A673 (cell line): ENCODE results near the gene COL9A3. TPM values are rescaled to one million over a fixed set of nuclear protein-coding genes. Genes with fewer than 3 reads are reported as not detected.

ENCODE experiments used
- BruUV-seq: library from RNA; stranded (reverse); fragments of 400-500 nt; replicated peaks from 2 replicates; lab custom pipeline; 2021; lab: Mats Ljungman, UMichigan
- CTCF ChIA-PET: fragments of 300-600 bp; sonication (Branson Sonifier 250); formaldehyde crosslinking; loops from one replicate; lab custom pipeline; 2022; ENCODE audit warnings: antibody characterized with exemption; lab: Charles Lee
- POLR2A ChIA-PET: fragments of 300-600 bp; sonication (Branson Sonifier 250); formaldehyde crosslinking; loops from one replicate; lab custom pipeline; 2022; ENCODE audit warnings: antibody characterized with exemption; ENCODE audit not compliant: low non-redundant PET; lab: Charles Lee
- DNase-seq: peaks from one replicate; pipeline ENCODE4 v3.0.0-alpha.2; 2015; ENCODE audit warnings: low spot score
- H3K27ac ChIP-seq: fragments of 200-600 bp; sonication (generic); 2 replicates; pipeline ENCODE4 v1.5.1; 2016; ENCODE audit warnings: mixed run types, low read depth, mild to moderate bottlenecking, mixed read lengths, antibody characterized with exemption, low read length; ENCODE audit not compliant: poor library complexity, severe bottlenecking
- H3K27me3 ChIP-seq: fragments of 200-600 bp; sonication (generic); replicated peaks from 2 replicates; pipeline ENCODE4 v1.6.1; 2017; ENCODE audit warnings: mixed run types, low read depth, mild to moderate bottlenecking, mixed read lengths, antibody characterized with exemption, low read length; ENCODE audit not compliant: insufficient read depth, poor library complexity
- H3K36me3 ChIP-seq: fragments of 200-600 bp; sonication (generic); 2 replicates; pipeline ENCODE4 v1.6.1; 2016; ENCODE audit warnings: mixed run types, mild to moderate bottlenecking, mixed read lengths, antibody characterized with exemption, low read length; ENCODE audit not compliant: insufficient read depth, poor library complexity, severe bottlenecking
- H3K4me1 ChIP-seq: fragments of 200-600 bp; sonication (generic); 2 replicates; pipeline ENCODE4 v1.6.1; 2017; ENCODE audit warnings: mixed run types, mild to moderate bottlenecking, mixed read lengths, antibody characterized with exemption, low read length; ENCODE audit not compliant: insufficient read depth, poor library complexity, severe bottlenecking
- H3K4me3 ChIP-seq: fragments of 200-600 bp; sonication (generic); 2 replicates; pipeline ENCODE4 v1.5.1; 2016; ENCODE audit warnings: low read depth, mixed run types, mild to moderate bottlenecking, mixed read lengths, low read length; ENCODE audit not compliant: poor library complexity, severe bottlenecking
- H3K9me3 ChIP-seq: fragments of 200-600 bp; sonication (generic); 2 replicates; pipeline ENCODE4 v1.6.1; 2016; ENCODE audit warnings: mixed run types, low read depth, mild to moderate bottlenecking, mixed read lengths, antibody characterized with exemption, low read length; ENCODE audit not compliant: poor library complexity, severe bottlenecking
- CTCF ChIP-seq: fragments of 300-800, 200-600 bp; sonication (generic); conservative IDR thresholded peaks from 2 replicates; pipeline ENCODE4 v1.5.1; 2017; ENCODE audit warnings: low read depth, mild to moderate bottlenecking, antibody characterized with exemption, low read length, moderate library complexity, mixed read lengths
- EZH2 ChIP-seq: fragments of 200-600 bp; sonication (generic); IDR thresholded peaks from 2 replicates; pipeline ENCODE4 v1.6.1; 2017; ENCODE audit warnings: borderline replicate concordance, low read depth, mild to moderate bottlenecking, mixed read lengths, antibody characterized with exemption, low read length; ENCODE audit not compliant: poor library complexity, severe bottlenecking
- intact Hi-C: fragments of 100-400 bp; cut with micrococcal nuclease; formaldehyde crosslinking; loops from one replicate; pipeline ENCODE4 v1.10.0; 2022; ENCODE audit not compliant: unreplicated experiment
- total RNA-seq: library from RNA; stranded (reverse); gene quantifications from 2 replicates; pipeline ENCODE4 v1.2.3, GENCODE V29; 2021

Gene COL9A3
- total RNA-seq, 1 experiment from 2014 or later, result 8.4 TPM

GRCh38 chr20:62878244-62879038 lies 61.6 kb downstream of the COL9A3 start:
- ChIA-PET CTCF (interaction anchor here (0.6 kb wide), 1 partner anchor 15 kb away, joined by 8 read pairs; no protein-coding TSS in a partner anchor), POLR2A (no interaction called here)
- Histone ChIP-seq H3K36me3 (peaks cover 12% of the 10 kb centered on the region), H3K4me1 (peaks cover 5% of the 10 kb centered on the region), H3K9me3 (no peaks in the 10 kb centered on the region), H3K4me3 (no peak overlapping the region), H3K27me3 (no peaks in the 10 kb centered on the region), H3K27ac (no peak overlapping the region)
- TF ChIP-seq CTCF, result no peak
- no peak for TF ChIP-seq EZH2
- no peak for DNase-seq
- BruUV-seq, result TSS peak; percentile 27
- intact Hi-C loops, result loop anchor here (10.0 kb wide), 1 partner anchor 126 kb away; the partner anchor contains the start of gene BHLHE23

- Histone ChIP-seq H3K9me3 (no peaks in the 10 kb centered on the region), H3K27me3 (no peaks in the 10 kb centered on the region), H3K27ac (no peak overlapping the region), H3K36me3 (peaks cover 12% of the 10 kb centered on the region), H3K4me1 (peaks cover 6% of the 10 kb centered on the region), H3K4me3 (no peak overlapping the region)
- DNase-seq, result no peak
- POLR2A ChIA-PET, result no interaction called here
- TF ChIP-seq CTCF, result no peak
- TF ChIP-seq EZH2, result no peak
- CTCF ChIA-PET, result no interaction called here
- intact Hi-C loops, result loop anchor here (10.0 kb wide), 1 partner anchor 125 kb away; the partner anchor contains the start of gene BHLHE23
- BruUV-seq, result no TSS peak
Observed at GRCh38 chr20:62879275-62880146, 62.7 kb downstream of the COL9A3 start.

- Histone ChIP-seq H3K4me1 (peaks cover 14% of the 10 kb centered on the region), H3K4me3 (no peak overlapping the region), H3K27ac (no peak overlapping the region), H3K27me3 (no peaks in the 10 kb centered on the region), H3K36me3 (peaks cover 12% of the 10 kb centered on the region), H3K9me3 (no peaks in the 10 kb centered on the region)
- no TSS peak for BruUV-seq
- CTCF ChIA-PET, result no interaction called here
- POLR2A ChIA-PET, result no interaction called here
- intact Hi-C loops, result no loop called here
- DNase-seq, result no peak
- TF ChIP-seq CTCF (no peak), EZH2 (no peak)
Observed at GRCh38 chr20:62880147-62880934, 63.5 kb downstream of the COL9A3 start.
